GM23338 (cell line): ENCODE measurements around the gene TCERG1L.
A peak's percentile ranks its signal among the peaks of the same experiment; 100 is the strongest.

Experiments used
- CREB1 ChIP-seq: fragments of 250-450 bp; sonication (Bioruptor Pico); IDR thresholded peaks from 2 replicates; pipeline ENCODE4 v1.5.0; 2020; ENCODE audit warnings: low read depth, mild to moderate bottlenecking, moderate library complexity
- ETS1 ChIP-seq: IDR thresholded peaks from 2 replicates; pipeline ENCODE4 v1.6.1; 2016; ENCODE audit warnings: antibody characterized with exemption
- EZH2 ChIP-seq: fragments of 200-600 bp; sonication (generic); IDR thresholded peaks from one replicate; pipeline ENCODE4 v1.8.0; 2017; ENCODE audit warnings: antibody characterized with exemption, mild to moderate bottlenecking, low read depth; ENCODE audit not compliant: unreplicated experiment
- EZH2phosphoT487 ChIP-seq: fragments of 200-600 bp; sonication (generic); IDR thresholded peaks from one replicate; pipeline ENCODE4 v1.8.1; 2018; ENCODE audit warnings: antibody characterized with exemption; ENCODE audit not compliant: unreplicated experiment
- JUNB ChIP-seq: IDR thresholded peaks from one replicate; pipeline ENCODE4 v1.6.1; 2016; ENCODE audit warnings: antibody characterized with exemption; ENCODE audit not compliant: unreplicated experiment
- NANOG ChIP-seq: IDR thresholded peaks from 2 replicates; pipeline ENCODE4 v1.6.1; 2016; ENCODE audit warnings: antibody characterized with exemption, borderline replicate concordance
- POLR2AphosphoS5 ChIP-seq: IDR thresholded peaks from 2 replicates; pipeline ENCODE4 v1.6.1; 2016; ENCODE audit warnings: antibody characterized with exemption, low read depth
- STAT1 ChIP-seq: IDR thresholded peaks from one replicate; pipeline ENCODE4 v1.6.1; 2016; ENCODE audit warnings: antibody characterized with exemption; ENCODE audit not compliant: unreplicated experiment
- ZNF114 ChIP-seq: fragments of 250-450 bp; sonication (Bioruptor Pico); IDR thresholded peaks from 2 replicates; pipeline ENCODE4 v1.5.0; 2020; ENCODE audit warnings: mild to moderate bottlenecking, moderate library complexity
- ZNF331 ChIP-seq: fragments of 250-450 bp; sonication (Bioruptor Pico); IDR thresholded peaks from 2 replicates; pipeline ENCODE4 v1.5.0; 2020; ENCODE audit warnings: low read depth, mild to moderate bottlenecking, moderate library complexity
- TF ChIP-seq, protein P1 (sequence below), 2 experiments: fragments of 200-600 bp in 1 of 2; sonication (generic) in 1 of 2; conservative IDR thresholded peaks; 2 replicates each; pipeline versions ENCODE4 v1.5.1 to v1.6.1; 2016 to 2017; ENCODE audit warnings: antibody characterized with exemption in 2 of 2, low read depth in 2 of 2, mild to moderate bottlenecking in 2 of 2, moderate library complexity in 1 of 2
- TF ChIP-seq, protein P2 (sequence below): IDR thresholded peaks from one replicate; pipeline ENCODE4 v1.6.1; 2018; ENCODE audit warnings: antibody characterized with exemption; ENCODE audit not compliant: unreplicated experiment
- TF ChIP-seq, protein P3 (sequence below): fragments of 250-450 bp; sonication (Bioruptor Pico); IDR thresholded peaks from 2 replicates; pipeline ENCODE4 v1.5.0; 2020; ENCODE audit warnings: mild to moderate bottlenecking, moderate library complexity

- TF ChIP-seq EZH2: no peak
- TF ChIP-seq, protein P1, sequence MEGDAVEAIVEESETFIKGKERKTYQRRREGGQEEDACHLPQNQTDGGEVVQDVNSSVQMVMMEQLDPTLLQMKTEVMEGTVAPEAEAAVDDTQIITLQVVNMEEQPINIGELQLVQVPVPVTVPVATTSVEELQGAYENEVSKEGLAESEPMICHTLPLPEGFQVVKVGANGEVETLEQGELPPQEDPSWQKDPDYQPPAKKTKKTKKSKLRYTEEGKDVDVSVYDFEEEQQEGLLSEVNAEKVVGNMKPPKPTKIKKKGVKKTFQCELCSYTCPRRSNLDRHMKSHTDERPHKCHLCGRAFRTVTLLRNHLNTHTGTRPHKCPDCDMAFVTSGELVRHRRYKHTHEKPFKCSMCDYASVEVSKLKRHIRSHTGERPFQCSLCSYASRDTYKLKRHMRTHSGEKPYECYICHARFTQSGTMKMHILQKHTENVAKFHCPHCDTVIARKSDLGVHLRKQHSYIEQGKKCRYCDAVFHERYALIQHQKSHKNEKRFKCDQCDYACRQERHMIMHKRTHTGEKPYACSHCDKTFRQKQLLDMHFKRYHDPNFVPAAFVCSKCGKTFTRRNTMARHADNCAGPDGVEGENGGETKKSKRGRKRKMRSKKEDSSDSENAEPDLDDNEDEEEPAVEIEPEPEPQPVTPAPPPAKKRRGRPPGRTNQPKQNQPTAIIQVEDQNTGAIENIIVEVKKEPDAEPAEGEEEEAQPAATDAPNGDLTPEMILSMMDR (conservative IDR thresholded peaks at IDR 0.05; ENCODE audit: low read depth in 2 of 2): peak; percentile 49 to 51
- TF ChIP-seq EZH2phosphoT487: no peak
- TF ChIP-seq POLR2AphosphoS5: no peak
- TF ChIP-seq, protein P2, sequence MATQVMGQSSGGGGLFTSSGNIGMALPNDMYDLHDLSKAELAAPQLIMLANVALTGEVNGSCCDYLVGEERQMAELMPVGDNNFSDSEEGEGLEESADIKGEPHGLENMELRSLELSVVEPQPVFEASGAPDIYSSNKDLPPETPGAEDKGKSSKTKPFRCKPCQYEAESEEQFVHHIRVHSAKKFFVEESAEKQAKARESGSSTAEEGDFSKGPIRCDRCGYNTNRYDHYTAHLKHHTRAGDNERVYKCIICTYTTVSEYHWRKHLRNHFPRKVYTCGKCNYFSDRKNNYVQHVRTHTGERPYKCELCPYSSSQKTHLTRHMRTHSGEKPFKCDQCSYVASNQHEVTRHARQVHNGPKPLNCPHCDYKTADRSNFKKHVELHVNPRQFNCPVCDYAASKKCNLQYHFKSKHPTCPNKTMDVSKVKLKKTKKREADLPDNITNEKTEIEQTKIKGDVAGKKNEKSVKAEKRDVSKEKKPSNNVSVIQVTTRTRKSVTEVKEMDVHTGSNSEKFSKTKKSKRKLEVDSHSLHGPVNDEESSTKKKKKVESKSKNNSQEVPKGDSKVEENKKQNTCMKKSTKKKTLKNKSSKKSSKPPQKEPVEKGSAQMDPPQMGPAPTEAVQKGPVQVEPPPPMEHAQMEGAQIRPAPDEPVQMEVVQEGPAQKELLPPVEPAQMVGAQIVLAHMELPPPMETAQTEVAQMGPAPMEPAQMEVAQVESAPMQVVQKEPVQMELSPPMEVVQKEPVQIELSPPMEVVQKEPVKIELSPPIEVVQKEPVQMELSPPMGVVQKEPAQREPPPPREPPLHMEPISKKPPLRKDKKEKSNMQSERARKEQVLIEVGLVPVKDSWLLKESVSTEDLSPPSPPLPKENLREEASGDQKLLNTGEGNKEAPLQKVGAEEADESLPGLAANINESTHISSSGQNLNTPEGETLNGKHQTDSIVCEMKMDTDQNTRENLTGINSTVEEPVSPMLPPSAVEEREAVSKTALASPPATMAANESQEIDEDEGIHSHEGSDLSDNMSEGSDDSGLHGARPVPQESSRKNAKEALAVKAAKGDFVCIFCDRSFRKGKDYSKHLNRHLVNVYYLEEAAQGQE: no peak
- no peak for TF ChIP-seq NANOG
- TF ChIP-seq ZNF331 (CRISPR knock-in tag): no peak
- TF ChIP-seq ETS1: no peak
- TF ChIP-seq JUNB: no peak
- no peak for TF ChIP-seq CREB1 (CRISPR knock-in tag)
- TF ChIP-seq ZNF114 (CRISPR knock-in tag): no peak
- TF ChIP-seq STAT1: no peak
- TF ChIP-seq, protein P3, sequence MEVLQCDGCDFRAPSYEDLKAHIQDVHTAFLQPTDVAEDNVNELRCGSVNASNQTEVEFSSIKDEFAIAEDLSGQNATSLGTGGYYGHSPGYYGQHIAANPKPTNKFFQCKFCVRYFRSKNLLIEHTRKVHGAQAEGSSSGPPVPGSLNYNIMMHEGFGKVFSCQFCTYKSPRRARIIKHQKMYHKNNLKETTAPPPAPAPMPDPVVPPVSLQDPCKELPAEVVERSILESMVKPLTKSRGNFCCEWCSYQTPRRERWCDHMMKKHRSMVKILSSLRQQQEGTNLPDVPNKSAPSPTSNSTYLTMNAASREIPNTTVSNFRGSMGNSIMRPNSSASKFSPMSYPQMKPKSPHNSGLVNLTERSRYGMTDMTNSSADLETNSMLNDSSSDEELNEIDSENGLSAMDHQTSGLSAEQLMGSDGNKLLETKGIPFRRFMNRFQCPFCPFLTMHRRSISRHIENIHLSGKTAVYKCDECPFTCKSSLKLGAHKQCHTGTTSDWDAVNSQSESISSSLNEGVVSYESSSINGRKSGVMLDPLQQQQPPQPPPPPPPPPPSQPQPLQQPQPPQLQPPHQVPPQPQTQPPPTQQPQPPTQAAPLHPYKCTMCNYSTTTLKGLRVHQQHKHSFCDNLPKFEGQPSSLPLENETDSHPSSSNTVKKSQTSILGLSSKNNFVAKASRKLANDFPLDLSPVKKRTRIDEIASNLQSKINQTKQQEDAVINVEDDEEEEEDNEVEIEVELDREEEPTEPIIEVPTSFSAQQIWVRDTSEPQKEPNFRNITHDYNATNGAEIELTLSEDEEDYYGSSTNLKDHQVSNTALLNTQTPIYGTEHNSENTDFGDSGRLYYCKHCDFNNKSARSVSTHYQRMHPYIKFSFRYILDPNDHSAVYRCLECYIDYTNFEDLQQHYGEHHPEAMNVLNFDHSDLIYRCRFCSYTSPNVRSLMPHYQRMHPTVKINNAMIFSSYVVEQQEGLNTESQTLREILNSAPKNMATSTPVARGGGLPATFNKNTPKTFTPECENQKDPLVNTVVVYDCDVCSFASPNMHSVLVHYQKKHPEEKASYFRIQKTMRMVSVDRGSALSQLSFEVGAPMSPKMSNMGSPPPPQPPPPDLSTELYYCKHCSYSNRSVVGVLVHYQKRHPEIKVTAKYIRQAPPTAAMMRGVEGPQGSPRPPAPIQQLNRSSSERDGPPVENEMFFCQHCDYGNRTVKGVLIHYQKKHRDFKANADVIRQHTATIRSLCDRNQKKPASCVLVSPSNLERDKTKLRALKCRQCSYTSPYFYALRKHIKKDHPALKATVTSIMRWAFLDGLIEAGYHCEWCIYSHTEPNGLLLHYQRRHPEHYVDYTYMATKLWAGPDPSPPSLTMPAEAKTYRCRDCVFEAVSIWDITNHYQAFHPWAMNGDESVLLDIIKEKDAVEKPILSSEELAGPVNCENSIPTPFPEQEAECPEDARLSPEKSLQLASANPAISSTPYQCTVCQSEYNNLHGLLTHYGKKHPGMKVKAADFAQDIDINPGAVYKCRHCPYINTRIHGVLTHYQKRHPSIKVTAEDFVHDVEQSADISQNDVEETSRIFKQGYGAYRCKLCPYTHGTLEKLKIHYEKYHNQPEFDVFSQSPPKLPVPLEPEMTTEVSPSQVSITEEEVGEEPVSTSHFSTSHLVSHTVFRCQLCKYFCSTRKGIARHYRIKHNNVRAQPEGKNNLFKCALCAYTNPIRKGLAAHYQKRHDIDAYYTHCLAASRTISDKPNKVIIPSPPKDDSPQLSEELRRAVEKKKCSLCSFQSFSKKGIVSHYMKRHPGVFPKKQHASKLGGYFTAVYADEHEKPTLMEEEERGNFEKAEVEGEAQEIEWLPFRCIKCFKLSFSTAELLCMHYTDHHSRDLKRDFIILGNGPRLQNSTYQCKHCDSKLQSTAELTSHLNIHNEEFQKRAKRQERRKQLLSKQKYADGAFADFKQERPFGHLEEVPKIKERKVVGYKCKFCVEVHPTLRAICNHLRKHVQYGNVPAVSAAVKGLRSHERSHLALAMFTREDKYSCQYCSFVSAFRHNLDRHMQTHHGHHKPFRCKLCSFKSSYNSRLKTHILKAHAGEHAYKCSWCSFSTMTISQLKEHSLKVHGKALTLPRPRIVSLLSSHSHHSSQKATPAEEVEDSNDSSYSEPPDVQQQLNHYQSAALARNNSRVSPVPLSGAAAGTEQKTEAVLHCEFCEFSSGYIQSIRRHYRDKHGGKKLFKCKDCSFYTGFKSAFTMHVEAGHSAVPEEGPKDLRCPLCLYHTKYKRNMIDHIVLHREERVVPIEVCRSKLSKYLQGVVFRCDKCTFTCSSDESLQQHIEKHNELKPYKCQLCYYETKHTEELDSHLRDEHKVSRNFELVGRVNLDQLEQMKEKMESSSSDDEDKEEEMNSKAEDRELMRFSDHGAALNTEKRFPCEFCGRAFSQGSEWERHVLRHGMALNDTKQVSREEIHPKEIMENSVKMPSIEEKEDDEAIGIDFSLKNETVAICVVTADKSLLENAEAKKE (CRISPR knock-in tag): no peak
These were observed 69.5 kb downstream of the TCERG1L start for GRCh38 chr10:131242007-131242406.
